T-helper 2 cell treated with Interferon-gamma antibody and Interleukin-4, amounts not matched to agents 5 μg/mL and 100 μg/mL, for 36 hours (primary cell): ENCODE results near the gene TTR.

Experiments used
- DNase-seq: peaks from one replicate; pipeline ENCODE4 v3.0.0; 2021; ENCODE audit warnings: low spot score
- H3K27ac Mint-ChIP-seq: one replicate; pipeline ENCODE4 v1.8.0; 2021; ENCODE audit warnings: mild to moderate bottlenecking, mixed read lengths
- H3K27me3 Mint-ChIP-seq: one replicate; pipeline ENCODE4 v1.8.0; 2021; ENCODE audit warnings: low read depth, mixed read lengths
- H3K36me3 Mint-ChIP-seq: one replicate; pipeline ENCODE4 v1.8.0; 2021; ENCODE audit warnings: low read depth, mixed read lengths
- H3K4me1 Mint-ChIP-seq: one replicate; pipeline ENCODE4 v1.8.0; 2021; ENCODE audit warnings: low read depth, mixed read lengths
- H3K4me3 Mint-ChIP-seq: one replicate; pipeline ENCODE4 v1.8.0; 2022; ENCODE audit warnings: mild to moderate bottlenecking, moderate library complexity, mixed read lengths
- H3K9me3 Mint-ChIP-seq: one replicate; pipeline ENCODE4 v1.8.0; 2021; ENCODE audit warnings: mixed read lengths

TTR gene

DNA sequence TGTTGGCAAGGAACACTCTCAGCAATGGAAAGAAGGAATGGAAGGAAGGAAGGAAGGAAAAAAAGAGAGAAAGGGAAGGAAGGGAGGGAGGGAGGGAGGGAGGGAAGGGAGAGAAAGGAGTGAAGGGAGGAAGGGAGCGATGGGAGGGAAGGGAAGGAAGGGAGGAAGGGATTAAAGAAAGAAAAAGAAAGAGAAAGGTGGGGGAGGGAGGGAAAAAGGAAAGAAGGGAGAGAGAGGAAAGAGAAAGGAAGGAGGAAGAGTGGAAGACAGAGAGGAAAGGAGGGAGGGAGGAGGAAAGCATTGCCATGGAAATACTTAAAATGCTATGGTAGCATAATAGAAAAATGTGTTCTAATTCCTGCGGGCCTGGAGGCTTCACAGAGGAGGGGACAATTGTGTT is 22.4 kb downstream of the TTR start:
- no peaks in the 10 kb centered on the region for H3K27me3 Mint-ChIP-seq
- no peak overlapping the region for H3K4me3 Mint-ChIP-seq
- DNase-seq = no peak
- H3K4me1 Mint-ChIP-seq = no peaks in the 10 kb centered on the region
- no peaks in the 10 kb centered on the region for H3K36me3 Mint-ChIP-seq
- H3K27ac Mint-ChIP-seq = no peak overlapping the region
- H3K9me3 Mint-ChIP-seq = no peaks in the 10 kb centered on the region

DNA sequence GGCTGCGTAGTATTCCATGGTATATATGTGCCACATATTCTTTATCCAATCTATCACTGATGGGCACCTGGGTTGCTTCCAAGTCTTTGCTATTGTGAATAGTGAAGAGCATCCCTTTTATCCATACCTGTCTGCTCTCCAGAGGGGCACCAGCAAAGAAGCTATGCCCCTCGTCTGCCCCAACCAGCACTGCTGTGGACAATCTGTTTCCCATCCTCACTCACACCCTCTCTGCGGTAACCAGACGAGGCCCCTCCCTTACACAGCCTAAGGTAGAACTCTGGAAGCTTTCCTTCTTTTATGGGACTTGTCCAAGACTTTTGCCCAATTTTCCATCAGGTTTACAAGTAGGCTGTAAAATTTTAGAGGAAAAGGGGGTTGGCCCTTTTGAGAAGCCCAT is 24.9 kb downstream of the TTR start:
- no peak overlapping the region for H3K27ac Mint-ChIP-seq
- H3K36me3 Mint-ChIP-seq = no peaks in the 10 kb centered on the region
- H3K9me3 Mint-ChIP-seq = no peaks in the 10 kb centered on the region
- H3K27me3 Mint-ChIP-seq = no peaks in the 10 kb centered on the region
- no peak overlapping the region for H3K4me3 Mint-ChIP-seq
- no peak for DNase-seq
- no peaks in the 10 kb centered on the region for H3K4me1 Mint-ChIP-seq

- Mint-ChIP-seq H3K36me3 (no peaks in the 10 kb centered on the region), H3K4me3 (no peak overlapping the region), H3K27me3 (no peaks in the 10 kb centered on the region)
These were observed 25.5 kb downstream of the TTR start for GRCh38 chr18:31617031-31617717.

DNA sequence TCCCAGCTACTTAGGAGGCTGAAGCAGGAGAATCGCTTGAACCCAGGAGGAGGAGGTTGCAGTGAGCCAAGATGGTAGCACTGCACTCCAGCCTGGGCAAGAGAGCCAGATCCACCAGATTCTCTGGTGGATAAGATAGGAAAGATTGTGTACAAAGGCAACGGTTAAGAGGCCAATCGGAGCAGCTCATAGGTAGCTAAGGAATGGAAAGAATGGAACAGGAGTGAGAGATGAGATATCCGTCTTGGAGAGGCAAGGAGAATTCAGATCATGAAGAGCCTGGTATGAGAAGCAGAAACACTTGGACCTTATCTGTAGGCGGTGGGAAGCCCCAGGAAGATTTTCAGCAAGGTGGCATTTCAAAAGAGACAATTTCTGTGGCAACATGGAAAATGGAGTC is 27.1 kb downstream of the TTR start:
- Mint-ChIP-seq H3K36me3 (no peaks in the 10 kb centered on the region), H3K9me3 (no peaks in the 10 kb centered on the region), H3K27ac (no peak overlapping the region), H3K4me3 (no peak overlapping the region), H3K4me1 (no peaks in the 10 kb centered on the region), H3K27me3 (no peaks in the 10 kb centered on the region)
- no peak for DNase-seq

More at GRCh38 chr18:31617031-31617717, 25.5 kb downstream of the TTR start:
- no peak for DNase-seq
- no peak overlapping the region for H3K27ac Mint-ChIP-seq
- H3K4me1 Mint-ChIP-seq = no peaks in the 10 kb centered on the region
- H3K9me3 Mint-ChIP-seq = no peaks in the 10 kb centered on the region

DNA sequence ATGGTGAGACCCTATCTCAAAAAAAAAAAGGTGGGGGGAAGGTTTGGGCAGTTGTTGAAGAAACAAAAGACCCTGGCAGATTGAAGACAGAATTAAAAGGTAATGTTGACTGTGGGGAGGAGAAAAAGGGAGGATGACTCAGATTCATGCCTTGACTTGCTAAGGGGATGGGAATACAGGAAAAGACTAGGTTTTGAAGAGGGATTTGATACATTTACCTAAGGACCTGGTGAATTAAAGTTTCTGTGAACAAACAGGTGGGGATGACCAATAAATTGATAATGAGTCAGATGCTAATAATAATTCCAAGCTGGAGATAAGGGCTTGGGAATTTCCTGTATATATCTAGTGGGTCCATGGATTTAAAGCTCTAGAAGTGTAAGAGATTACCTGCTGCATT is 27.6 kb downstream of the TTR start:
- Mint-ChIP-seq H3K4me3 (no peak overlapping the region), H3K4me1 (no peaks in the 10 kb centered on the region), H3K27me3 (no peaks in the 10 kb centered on the region), H3K27ac (no peak overlapping the region), H3K36me3 (no peaks in the 10 kb centered on the region), H3K9me3 (no peaks in the 10 kb centered on the region)
- DNase-seq = no peak

DNA sequence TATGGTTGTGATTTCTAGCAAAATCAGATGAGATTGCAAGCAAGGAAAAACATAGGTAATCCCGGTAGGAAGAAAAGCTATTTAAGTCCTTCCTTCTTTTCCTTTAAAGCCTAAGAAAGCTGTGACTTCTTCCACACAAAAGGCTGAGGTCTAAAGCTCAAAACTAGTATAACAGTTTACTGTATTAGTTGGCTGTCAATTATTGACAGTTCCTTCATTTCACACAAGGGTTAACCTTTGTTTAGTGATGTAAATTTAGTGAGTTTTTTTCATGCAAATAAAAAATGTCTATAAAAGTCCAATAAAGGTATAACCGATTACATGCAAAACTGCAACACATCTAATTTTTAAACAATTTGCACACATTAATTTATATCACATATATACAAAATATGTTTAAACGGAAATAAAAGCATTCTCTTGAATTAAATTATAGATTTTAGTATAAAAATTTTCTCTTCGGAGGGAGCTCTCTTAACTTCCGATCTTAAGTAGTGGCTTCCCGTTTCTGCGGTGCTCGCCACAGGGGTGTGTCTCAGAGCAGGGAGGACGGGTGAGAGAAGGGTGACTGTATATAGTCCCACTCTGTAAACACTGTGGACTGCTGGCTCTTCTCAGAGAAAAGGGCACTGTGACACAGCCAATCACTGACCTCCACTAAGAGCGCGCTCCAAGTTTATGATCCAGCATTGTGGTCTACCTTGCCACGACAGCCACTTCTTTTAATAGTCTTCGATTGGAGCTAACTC is 33.4 kb downstream of the TTR start:
- H3K36me3 Mint-ChIP-seq = no peaks in the 10 kb centered on the region
- no peaks in the 10 kb centered on the region for H3K9me3 Mint-ChIP-seq
- H3K27ac Mint-ChIP-seq = no peak overlapping the region
- no peak overlapping the region for H3K4me3 Mint-ChIP-seq
- DNase-seq = no peak
- no peaks in the 10 kb centered on the region for H3K27me3 Mint-ChIP-seq
- no peaks in the 10 kb centered on the region for H3K4me1 Mint-ChIP-seq

- DNase-seq = no peak
- Mint-ChIP-seq H3K36me3 (no peaks in the 10 kb centered on the region), H3K9me3 (no peaks in the 10 kb centered on the region), H3K27ac (no peak overlapping the region), H3K4me3 (no peak overlapping the region), H3K27me3 (no peaks in the 10 kb centered on the region), H3K4me1 (no peaks in the 10 kb centered on the region)
These were observed 34.7 kb downstream of the TTR start for GRCh38 chr18:31626409-31626808.

DNA sequence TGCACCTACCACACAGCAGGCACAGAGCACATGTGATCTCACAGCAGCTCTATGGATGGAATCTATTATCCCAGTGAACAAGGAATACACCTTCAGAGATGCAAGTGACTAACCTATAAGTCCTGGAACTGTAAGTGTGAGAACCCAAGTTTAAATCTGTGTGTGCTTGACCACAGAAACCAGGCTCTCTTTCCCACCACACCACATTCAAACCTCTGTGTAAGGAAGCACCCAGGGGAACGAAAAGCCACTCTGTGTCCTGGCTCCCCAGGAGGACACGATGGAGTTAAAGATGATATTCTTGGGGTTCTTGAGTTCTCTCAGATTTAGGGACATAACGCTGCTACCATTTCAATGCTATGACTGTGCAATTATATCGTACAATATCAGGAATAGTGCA is 38.9 kb downstream of the TTR start:
- no peaks in the 10 kb centered on the region for H3K27me3 Mint-ChIP-seq
- peaks cover 17% of the 10 kb centered on the region for H3K4me1 Mint-ChIP-seq
- no peak for DNase-seq
- no peaks in the 10 kb centered on the region for H3K36me3 Mint-ChIP-seq
- no peak overlapping the region for H3K27ac Mint-ChIP-seq
- no peaks in the 10 kb centered on the region for H3K9me3 Mint-ChIP-seq
- no peak overlapping the region for H3K4me3 Mint-ChIP-seq

DNA sequence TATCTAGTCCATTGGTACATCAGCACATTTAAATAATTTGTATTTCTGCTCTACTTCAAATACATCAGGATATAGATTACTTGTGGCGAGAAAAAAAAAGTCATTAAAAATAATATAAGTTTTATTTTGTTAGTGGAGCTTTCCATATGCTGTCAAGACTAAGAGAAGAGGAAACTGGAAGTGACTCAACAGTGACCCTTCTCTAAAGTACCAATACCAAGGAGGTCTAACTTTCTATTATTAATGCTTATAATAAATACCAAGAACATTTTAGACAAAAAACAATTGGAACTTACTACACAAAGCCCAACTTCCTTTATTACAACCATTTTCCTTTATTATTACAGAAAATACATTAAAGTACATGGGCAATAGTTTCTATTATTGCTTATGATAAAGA is 39.8 kb downstream of the TTR start:
- Mint-ChIP-seq H3K9me3 (no peaks in the 10 kb centered on the region), H3K4me1 (peaks cover 17% of the 10 kb centered on the region), H3K27me3 (no peaks in the 10 kb centered on the region), H3K27ac (no peak overlapping the region), H3K4me3 (no peak overlapping the region), H3K36me3 (no peaks in the 10 kb centered on the region)
- DNase-seq = no peak

DNA sequence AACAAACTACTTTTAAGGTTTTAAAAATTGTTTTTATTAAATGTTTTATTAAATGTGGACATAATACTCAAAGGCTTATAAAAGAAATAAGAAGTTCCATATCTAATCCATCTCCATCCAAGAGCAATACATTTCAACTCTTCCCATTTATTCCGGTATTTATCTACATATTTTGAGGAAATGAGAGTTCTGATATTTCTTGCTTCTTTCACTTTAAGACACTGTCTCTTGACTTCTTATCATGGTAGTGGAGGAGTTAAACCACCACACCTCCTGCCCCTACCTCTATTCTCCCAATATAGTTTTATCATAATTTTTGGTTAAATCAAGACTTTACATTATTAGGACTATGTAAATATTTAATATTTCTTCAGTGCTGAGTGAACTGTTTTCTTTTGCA is 40.7 kb downstream of the TTR start:
- Mint-ChIP-seq H3K4me1 (peaks cover 17% of the 10 kb centered on the region), H3K27me3 (no peaks in the 10 kb centered on the region), H3K9me3 (no peaks in the 10 kb centered on the region), H3K4me3 (no peak overlapping the region), H3K36me3 (no peaks in the 10 kb centered on the region), H3K27ac (no peak overlapping the region)
- no peak for DNase-seq

GRCh38 chr18:31633392-31634330 is 42.0 kb downstream of the TTR start:
- DNase-seq = no peak
- Mint-ChIP-seq H3K36me3 (no peaks in the 10 kb centered on the region), H3K9me3 (no peaks in the 10 kb centered on the region), H3K27me3 (no peaks in the 10 kb centered on the region), H3K4me3 (no peak overlapping the region), H3K27ac (no peak overlapping the region), H3K4me1 (peaks cover 17% of the 10 kb centered on the region)

- Mint-ChIP-seq H3K4me3 (peak overlapping the region; percentile 2), H3K27ac (no peak overlapping the region), H3K27me3 (peaks cover 5% of the 10 kb centered on the region), H3K4me1 (peaks cover 17% of the 10 kb centered on the region), H3K9me3 (no peaks in the 10 kb centered on the region), H3K36me3 (no peaks in the 10 kb centered on the region)
- DNase-seq = no peak
These were observed 42.6 kb downstream of the TTR start for GRCh38 chr18:31634331-31634713.

DNA sequence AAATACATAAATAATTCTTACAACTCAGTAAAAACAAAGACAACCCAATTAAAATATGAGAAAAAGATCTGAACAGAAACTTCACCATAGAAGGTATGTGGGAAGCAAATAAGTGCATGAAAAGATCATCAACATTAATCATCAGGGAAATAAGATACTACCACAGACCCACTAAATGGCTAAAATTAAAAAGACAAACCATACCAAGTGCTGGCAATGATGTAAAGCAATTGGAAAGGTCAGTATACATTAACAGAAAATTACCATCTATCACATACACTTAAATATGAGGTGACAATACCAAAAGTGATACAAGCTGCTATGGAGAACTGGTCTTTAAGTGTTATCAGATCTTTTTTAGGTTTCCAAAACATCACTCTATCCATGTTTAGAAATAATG is 44.7 kb downstream of the TTR start:
- H3K4me1 Mint-ChIP-seq = peaks cover 17% of the 10 kb centered on the region
- H3K9me3 Mint-ChIP-seq = no peaks in the 10 kb centered on the region
- no peaks in the 10 kb centered on the region for H3K36me3 Mint-ChIP-seq
- no peak overlapping the region for H3K27ac Mint-ChIP-seq
- no peak for DNase-seq
- no peak overlapping the region for H3K4me3 Mint-ChIP-seq
- H3K27me3 Mint-ChIP-seq = peaks cover 6% of the 10 kb centered on the region

DNA sequence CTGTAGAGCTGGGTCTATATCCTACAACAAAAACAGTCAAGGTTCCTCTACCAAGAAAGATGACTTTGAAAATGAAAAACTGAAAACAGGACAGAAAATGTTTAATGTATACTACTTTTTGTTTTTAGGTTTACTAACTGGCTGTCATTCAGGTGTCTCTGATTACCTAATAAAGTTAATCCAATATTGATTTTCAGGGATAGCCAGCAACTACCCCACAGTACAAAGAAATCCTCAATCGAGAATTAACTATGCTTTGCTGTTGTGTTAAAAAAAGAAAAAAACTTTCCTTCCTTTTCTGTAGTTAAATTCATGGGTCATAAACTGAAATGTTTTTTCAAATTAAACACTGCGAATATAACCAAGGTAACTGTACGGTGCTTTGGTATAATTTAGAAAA is 45.8 kb downstream of the TTR start:
- H3K27me3 Mint-ChIP-seq = peaks cover 9% of the 10 kb centered on the region
- peaks cover 17% of the 10 kb centered on the region for H3K4me1 Mint-ChIP-seq
- no peak overlapping the region for H3K27ac Mint-ChIP-seq
- H3K9me3 Mint-ChIP-seq = no peaks in the 10 kb centered on the region
- DNase-seq = no peak
- no peak overlapping the region for H3K4me3 Mint-ChIP-seq
- H3K36me3 Mint-ChIP-seq = no peaks in the 10 kb centered on the region
